Natural killer cell (primary cell): ENCODE measurements around the gene BCL11B. TPM values are rescaled to one million over a fixed set of nuclear protein-coding genes. Genes with fewer than 3 reads are reported as not detected.

Source experiments
- ATAC-seq, 3 donors: fragments of 150-1000 bp in 2 of 3; fragments of 200-7000 bp in 1 of 3; cut with Tn5 transposase; 1 replicate in 1 of 3; 2 replicates in 2 of 3; pipeline ENCODE4 v1.10.0; 2021; ENCODE audit warnings: mild to moderate bottlenecking in 2 of 3, moderate library complexity in 2 of 3
- DNase-seq, 2 donors: peaks; one replicate each; pipeline versions ENCODE4 v3.0.0 to v3.0.0-alpha.2; 2013 to 2021; ENCODE audit warnings: mixed read lengths in 1 of 2
- H3K27ac ChIP-seq: one replicate; pipeline ENCODE4 v1.5.1; 2013; ENCODE audit warnings: mild to moderate bottlenecking, low read length
- H3K27me3 ChIP-seq: one replicate; pipeline ENCODE4 v1.6.1; 2013; ENCODE audit warnings: low read length; ENCODE audit not compliant: control insufficient read depth, insufficient read depth
- H3K36me3 ChIP-seq: one replicate; pipeline ENCODE4 v1.6.1; 2013; ENCODE audit warnings: low read length; ENCODE audit not compliant: control insufficient read depth, insufficient read depth
- H3K4me1 ChIP-seq: one replicate; pipeline ENCODE4 v1.6.1; 2013; ENCODE audit warnings: low read length; ENCODE audit not compliant: control insufficient read depth, insufficient read depth
- H3K4me3 ChIP-seq: one replicate; pipeline ENCODE4 v1.5.1; 2013; ENCODE audit warnings: low read length
- H3K9me3 ChIP-seq: one replicate; pipeline ENCODE4 v1.6.1; 2013; ENCODE audit warnings: low read length; ENCODE audit not compliant: control insufficient read depth, insufficient read depth
- H3K27ac Mint-ChIP-seq, 2 donors: one replicate each; pipeline ENCODE4 v1.8.0; 2022; ENCODE audit warnings: mild to moderate bottlenecking in 2 of 2, mixed read lengths in 2 of 2, moderate library complexity in 1 of 2
- H3K27me3 Mint-ChIP-seq, 2 donors: one replicate each; pipeline ENCODE4 v1.8.0; 2022; ENCODE audit warnings: low read depth in 2 of 2, mixed read lengths in 2 of 2
- H3K36me3 Mint-ChIP-seq: one replicate; pipeline ENCODE4 v1.8.0; 2022; ENCODE audit warnings: mixed read lengths
- H3K4me1 Mint-ChIP-seq, 2 donors: one replicate each; pipeline ENCODE4 v1.8.0; 2022; ENCODE audit warnings: mixed read lengths in 2 of 2
- H3K4me3 Mint-ChIP-seq: one replicate; pipeline ENCODE4 v1.8.0; 2022; ENCODE audit warnings: mild to moderate bottlenecking, moderate library complexity, mixed read lengths
- H3K9me3 Mint-ChIP-seq, 2 donors: one replicate each; pipeline ENCODE4 v1.8.0; 2022; ENCODE audit warnings: mixed read lengths in 2 of 2
- CTCF ChIP-seq: fragments of 200-600 bp; IDR thresholded peaks from one replicate; pipeline ENCODE4 v1.8.0; 2022; ENCODE audit warnings: antibody characterized with exemption
- WGBS: methylation state at CpG from one replicate; pipeline ENCODE4 v1.1.7; 2013; ENCODE audit warnings: missing lambda C conversion rate; ENCODE audit not compliant: insufficient coverage; 5-methylcytosine and 5-hydroxymethylcytosine counted together
- intact Hi-C: fragments of 100-400 bp; cut with micrococcal nuclease; formaldehyde crosslinking; loops from one replicate; pipeline ENCODE4 v1.14.2; 2022
- total RNA-seq, 4 donors: library from RNA; stranded (reverse); fragments of 120-200 nt in 1 of 4; gene quantifications; one replicate each; pipeline versions ENCODE4 v1.2.3 to v1.2.4, GENCODE V29; 2013 to 2022

Gene BCL11B
- total RNA-seq, 3 donors from 2014 or later (not counting 1 experiment from before 2014, with no cell fraction given), result 43.5 to 61.5 (median 56.2) TPM

- Histone ChIP-seq H3K4me1 (peaks cover 77% of the 10 kb centered on the region), H3K9me3 (no peaks in the 10 kb centered on the region), H3K27ac (peak overlapping the region; percentile 82), H3K4me3 (no peak overlapping the region), H3K36me3 (no peaks in the 10 kb centered on the region), H3K27me3 (no peaks in the 10 kb centered on the region)
- ATAC-seq (no peak), DNase-seq (peak in 1 of 2 donors; percentile 47)
- H3K27ac Mint-ChIP-seq, result peak overlapping the region; percentile 93 to 97
- no peaks in the 10 kb centered on the region for H3K27me3 Mint-ChIP-seq
- 42% methylated on average over 8 of the region's 8 CpGs for WGBS
- H3K4me3 Mint-ChIP-seq, result peak overlapping the region; percentile 84
- intact Hi-C loops, result no loop called here
- H3K4me1 Mint-ChIP-seq, result peaks cover 97 to 98% of the 10 kb centered on the region in 2 donors
- no peaks in the 10 kb centered on the region for H3K9me3 Mint-ChIP-seq
- H3K36me3 Mint-ChIP-seq, result no peaks in the 10 kb centered on the region
- TF ChIP-seq CTCF, result no peak
These were observed 8.2 kb downstream of the BCL11B start for GRCh38 chr14:99263564-99264330.

GRCh38 chr14:99262977-99263448 lies 9.0 kb downstream of the BCL11B start:
- Mint-ChIP-seq H3K27me3 (no peaks in the 10 kb centered on the region), H3K9me3 (no peaks in the 10 kb centered on the region), H3K4me1 (peaks cover 97 to 98% of the 10 kb centered on the region in 2 donors), H3K4me3 (peak overlapping the region; percentile 84), H3K27ac (peak overlapping the region; percentile 93 to 97), H3K36me3 (no peaks in the 10 kb centered on the region)
- peak in 1 of 3 donors; percentile 5 for ATAC-seq
- H3K27ac ChIP-seq, result peak overlapping the region; percentile 82
- peaks cover 76% of the 10 kb centered on the region for H3K4me1 ChIP-seq
- no peaks in the 10 kb centered on the region for H3K36me3 ChIP-seq
- 26% methylated on average over 11 of the region's 11 CpGs for WGBS
- TF ChIP-seq CTCF, result no peak
- H3K27me3 ChIP-seq, result no peaks in the 10 kb centered on the region
- no peak for DNase-seq
- no peaks in the 10 kb centered on the region for H3K9me3 ChIP-seq
- H3K4me3 ChIP-seq, result peak overlapping the region; percentile 9
- intact Hi-C loops, result no loop called here

- DNase-seq, result no peak
- Histone ChIP-seq H3K27me3 (no peaks in the 10 kb centered on the region), H3K9me3 (no peaks in the 10 kb centered on the region), H3K27ac (peak overlapping the region; percentile 82), H3K36me3 (peaks cover 3% of the 10 kb centered on the region), H3K4me3 (peak overlapping the region; percentile 9), H3K4me1 (peaks cover 81% of the 10 kb centered on the region)
- Mint-ChIP-seq H3K9me3 (no peaks in the 10 kb centered on the region), H3K4me1 (peaks cover 91 to 98% of the 10 kb centered on the region in 2 donors), H3K27me3 (no peaks in the 10 kb centered on the region), H3K27ac (peak overlapping the region; percentile 93 to 97), H3K4me3 (peak overlapping the region; percentile 88), H3K36me3 (no peaks in the 10 kb centered on the region)
- intact Hi-C loops, result loop anchor here (2.0 kb wide), 1 partner anchor 31 kb away; no protein-coding TSS in a partner anchor
- ATAC-seq, result peak; percentile 27 to 40 (median 39)
- WGBS, result 32% methylated on average over 22 of the region's 25 CpGs
- TF ChIP-seq CTCF, result no peak
These were observed 9.8 kb downstream of the BCL11B start for GRCh38 chr14:99261912-99262787.
